Tibial nerve (tissue), 4 donors: ENCODE measurements around the gene BEAN1.

Source experiments
- EP300 ChIP-seq, 2 donors: sonication (generic); formaldehyde crosslinking; IDR thresholded peaks; one replicate each; pipeline ENCODE4 v1.6.1; 2017; ENCODE audit warnings: antibody characterized with exemption in 2 of 2, mild to moderate bottlenecking in 1 of 2
- POLR2A ChIP-seq, 2 donors: fragments of 450-650 bp; IDR thresholded peaks; one replicate each; pipeline ENCODE4 v1.6.1; 2017; ENCODE audit warnings: antibody characterized with exemption in 2 of 2, mild to moderate bottlenecking in 2 of 2, moderate library complexity in 2 of 2
- TF ChIP-seq, protein P1 (sequence below), 5 experiments: fragments of 200-600 bp in 3 of 5; fragments of 450-650 bp in 2 of 5; sonication (generic) in 3 of 5; IDR thresholded peaks; one replicate each; pipeline ENCODE4 v1.5.1; 2016 to 2019; ENCODE audit warnings: antibody characterized with exemption in 5 of 5, mild to moderate bottlenecking in 3 of 5, moderate library complexity in 2 of 5

DNA sequence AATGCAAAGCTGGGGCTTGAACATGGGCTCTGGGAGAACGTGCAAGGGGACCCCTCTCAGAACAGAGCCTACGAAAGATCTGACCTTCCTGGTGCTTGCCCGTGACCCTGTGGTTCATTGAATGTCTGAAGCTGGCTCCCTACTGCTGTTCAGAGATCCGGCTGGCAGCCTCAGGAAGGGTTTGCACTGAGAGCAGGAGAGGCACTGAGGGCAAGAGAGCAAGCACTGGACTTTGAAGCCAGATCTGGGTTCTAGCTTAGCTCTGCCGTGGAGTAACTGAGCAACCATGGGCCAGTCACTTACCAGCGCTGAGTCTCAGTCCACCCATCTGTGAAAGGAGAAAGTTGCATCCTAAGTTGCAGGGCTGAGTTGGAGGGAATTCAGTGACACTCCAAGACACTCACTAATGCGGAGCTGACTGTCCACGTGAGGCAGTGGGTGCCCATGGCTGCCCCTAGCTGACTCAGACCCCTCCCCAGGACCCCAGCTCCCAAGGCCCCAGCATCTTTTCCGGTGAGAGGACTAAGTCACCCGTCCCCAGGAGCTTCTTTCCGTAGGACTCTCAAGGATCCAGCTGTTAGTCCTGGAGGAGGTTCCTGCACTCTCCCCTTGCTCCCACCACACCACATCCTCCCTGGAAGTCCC, 41.3 kb downstream of the BEAN1 start:
- TF ChIP-seq EP300 (IDR thresholded peaks at IDR 0.05): no peak
- no peak for TF ChIP-seq POLR2A (IDR thresholded peaks at IDR 0.05)
- TF ChIP-seq, protein P1, sequence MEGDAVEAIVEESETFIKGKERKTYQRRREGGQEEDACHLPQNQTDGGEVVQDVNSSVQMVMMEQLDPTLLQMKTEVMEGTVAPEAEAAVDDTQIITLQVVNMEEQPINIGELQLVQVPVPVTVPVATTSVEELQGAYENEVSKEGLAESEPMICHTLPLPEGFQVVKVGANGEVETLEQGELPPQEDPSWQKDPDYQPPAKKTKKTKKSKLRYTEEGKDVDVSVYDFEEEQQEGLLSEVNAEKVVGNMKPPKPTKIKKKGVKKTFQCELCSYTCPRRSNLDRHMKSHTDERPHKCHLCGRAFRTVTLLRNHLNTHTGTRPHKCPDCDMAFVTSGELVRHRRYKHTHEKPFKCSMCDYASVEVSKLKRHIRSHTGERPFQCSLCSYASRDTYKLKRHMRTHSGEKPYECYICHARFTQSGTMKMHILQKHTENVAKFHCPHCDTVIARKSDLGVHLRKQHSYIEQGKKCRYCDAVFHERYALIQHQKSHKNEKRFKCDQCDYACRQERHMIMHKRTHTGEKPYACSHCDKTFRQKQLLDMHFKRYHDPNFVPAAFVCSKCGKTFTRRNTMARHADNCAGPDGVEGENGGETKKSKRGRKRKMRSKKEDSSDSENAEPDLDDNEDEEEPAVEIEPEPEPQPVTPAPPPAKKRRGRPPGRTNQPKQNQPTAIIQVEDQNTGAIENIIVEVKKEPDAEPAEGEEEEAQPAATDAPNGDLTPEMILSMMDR (IDR thresholded peaks at IDR 0.05): no peak
